Activated T-cell treated with anti-CD3 and anti-CD28 coated beads, Interleukin-2, amount 50 U/mL, for 1 hour (primary cell): ENCODE measurements around the gene DLL3.
A peak's percentile ranks its signal among the peaks of the same experiment; 100 is the strongest.
"Not testable (repeated sequence)": the region's sequence is repeated elsewhere in the genome, so short reads cannot be mapped to it uniquely, and the experiment has no call there.

Experiments used
- DNase-seq: peaks from one replicate; pipeline ENCODE4 v3.0.0-alpha.2; 2020

DLL3 gene, protein sequence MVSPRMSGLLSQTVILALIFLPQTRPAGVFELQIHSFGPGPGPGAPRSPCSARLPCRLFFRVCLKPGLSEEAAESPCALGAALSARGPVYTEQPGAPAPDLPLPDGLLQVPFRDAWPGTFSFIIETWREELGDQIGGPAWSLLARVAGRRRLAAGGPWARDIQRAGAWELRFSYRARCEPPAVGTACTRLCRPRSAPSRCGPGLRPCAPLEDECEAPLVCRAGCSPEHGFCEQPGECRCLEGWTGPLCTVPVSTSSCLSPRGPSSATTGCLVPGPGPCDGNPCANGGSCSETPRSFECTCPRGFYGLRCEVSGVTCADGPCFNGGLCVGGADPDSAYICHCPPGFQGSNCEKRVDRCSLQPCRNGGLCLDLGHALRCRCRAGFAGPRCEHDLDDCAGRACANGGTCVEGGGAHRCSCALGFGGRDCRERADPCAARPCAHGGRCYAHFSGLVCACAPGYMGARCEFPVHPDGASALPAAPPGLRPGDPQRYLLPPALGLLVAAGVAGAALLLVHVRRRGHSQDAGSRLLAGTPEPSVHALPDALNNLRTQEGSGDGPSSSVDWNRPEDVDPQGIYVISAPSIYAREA

DNA sequence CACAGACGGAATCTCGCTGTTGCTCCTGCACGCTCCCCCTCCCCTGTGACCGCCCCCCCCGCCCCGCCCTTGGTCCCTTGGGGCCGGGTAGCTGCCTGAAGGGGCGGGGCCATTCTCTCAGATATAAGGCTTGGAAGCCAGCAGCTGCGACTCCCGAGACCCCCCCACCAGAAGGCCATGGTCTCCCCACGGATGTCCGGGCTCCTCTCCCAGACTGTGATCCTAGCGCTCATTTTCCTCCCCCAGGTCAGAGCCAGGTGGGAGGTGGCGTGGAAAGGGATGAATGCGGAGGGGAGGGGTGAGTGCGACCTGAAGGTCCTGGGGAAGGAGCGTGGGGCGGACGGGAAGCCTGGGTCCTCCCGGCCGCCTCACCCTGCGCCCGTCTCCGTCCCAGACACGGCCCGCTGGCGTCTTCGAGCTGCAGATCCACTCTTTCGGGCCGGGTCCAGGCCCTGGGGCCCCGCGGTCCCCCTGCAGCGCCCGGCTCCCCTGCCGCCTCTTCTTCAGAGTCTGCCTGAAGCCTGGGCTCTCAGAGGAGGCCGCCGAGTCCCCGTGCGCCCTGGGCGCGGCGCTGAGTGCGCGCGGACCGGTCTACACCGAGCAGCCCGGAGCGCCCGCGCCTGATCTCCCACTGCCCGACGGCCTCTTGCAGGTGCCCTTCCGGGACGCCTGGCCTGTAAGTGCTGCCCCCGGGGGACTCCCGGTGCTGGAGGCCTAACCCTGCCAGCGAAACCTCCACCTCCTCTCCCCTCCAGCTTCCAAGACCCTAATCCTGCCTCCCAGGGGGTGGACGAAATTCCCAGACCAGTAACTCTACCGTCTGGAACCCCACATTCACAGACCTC is at the start of gene DLL3:
TSS of gene DLL3 (plus strand) at position 150 of the 845 bp plus-strand sequence. CDS start at position 178, 28 bp downstream.
- DNase-seq = peak; percentile 37

DNA sequence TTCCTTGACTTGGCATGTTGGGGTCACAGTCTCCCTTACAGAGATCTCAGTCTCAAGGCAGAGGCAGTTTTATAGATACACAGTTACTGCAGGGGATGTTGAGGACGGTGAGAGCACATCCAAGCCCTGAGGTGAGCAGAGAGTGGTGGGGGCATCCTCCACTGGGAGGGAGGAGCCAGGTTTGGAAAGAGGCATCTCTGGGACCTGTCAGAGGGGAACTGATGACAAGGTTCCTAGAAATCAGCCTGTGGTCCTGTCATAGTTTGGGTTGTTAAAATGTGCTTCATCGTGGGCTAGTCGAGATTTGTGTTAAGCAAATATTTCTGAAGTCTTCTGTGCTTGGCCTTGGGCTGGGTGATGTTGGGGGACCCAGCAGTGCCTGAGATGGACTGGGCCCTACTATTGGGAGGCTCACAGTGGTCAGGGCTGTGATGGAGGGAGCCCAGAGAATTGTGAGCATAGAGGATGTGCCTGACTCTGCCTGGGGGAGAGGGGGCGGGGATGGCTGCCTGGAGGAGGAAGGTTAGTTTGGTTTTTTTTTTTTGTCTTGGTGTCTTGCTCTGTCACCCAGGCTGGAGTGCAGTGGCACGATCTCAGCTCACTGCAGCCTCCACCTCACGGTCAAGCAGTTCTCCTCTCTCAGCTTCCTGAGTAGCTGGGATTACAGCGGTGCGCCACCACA is 49.5 kb upstream of the DLL3 start:
- no peak for DNase-seq

DNA sequence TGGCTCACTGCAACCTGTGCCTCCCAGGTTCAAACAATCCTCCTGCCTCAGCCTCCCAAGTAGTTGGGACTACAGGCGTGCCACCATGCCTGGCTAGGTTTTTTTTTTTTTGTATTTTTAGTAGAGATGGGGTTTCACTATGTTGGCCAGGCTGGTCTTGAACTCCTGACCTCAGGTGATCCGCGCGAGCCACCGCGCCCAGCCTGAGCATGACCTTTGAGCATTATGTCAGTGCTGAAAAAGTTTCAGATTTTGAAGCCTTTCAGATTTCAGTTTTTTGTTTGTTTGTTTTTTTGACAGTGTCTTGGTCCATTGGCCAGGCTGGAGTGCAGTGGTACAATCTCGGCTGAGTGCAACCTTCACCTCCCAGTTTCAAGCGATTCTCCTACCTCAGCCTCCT is 47.5 kb upstream of the DLL3 start:
- DNase-seq = not testable (repeated sequence)

DNA sequence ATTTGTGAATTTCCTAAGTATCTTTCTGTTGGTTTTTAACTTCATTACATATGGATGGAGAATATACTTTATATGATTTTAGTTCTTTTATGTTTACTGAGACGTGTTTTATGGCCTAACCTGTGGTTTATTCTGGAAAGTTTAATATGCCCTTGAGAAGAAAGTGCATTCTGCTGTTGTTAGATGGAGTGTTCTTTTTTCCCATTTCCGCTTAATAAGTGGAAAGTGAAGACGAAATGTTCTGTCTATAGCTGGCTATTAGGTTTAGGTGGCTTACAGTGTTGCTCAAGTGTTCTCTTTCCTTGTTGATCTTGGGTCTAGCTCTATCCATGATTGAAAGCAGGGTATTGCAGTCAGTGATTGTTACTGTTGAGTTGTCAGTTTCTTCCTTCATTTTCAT is 35.3 kb upstream of the DLL3 start:
- DNase-seq = no peak

DNA sequence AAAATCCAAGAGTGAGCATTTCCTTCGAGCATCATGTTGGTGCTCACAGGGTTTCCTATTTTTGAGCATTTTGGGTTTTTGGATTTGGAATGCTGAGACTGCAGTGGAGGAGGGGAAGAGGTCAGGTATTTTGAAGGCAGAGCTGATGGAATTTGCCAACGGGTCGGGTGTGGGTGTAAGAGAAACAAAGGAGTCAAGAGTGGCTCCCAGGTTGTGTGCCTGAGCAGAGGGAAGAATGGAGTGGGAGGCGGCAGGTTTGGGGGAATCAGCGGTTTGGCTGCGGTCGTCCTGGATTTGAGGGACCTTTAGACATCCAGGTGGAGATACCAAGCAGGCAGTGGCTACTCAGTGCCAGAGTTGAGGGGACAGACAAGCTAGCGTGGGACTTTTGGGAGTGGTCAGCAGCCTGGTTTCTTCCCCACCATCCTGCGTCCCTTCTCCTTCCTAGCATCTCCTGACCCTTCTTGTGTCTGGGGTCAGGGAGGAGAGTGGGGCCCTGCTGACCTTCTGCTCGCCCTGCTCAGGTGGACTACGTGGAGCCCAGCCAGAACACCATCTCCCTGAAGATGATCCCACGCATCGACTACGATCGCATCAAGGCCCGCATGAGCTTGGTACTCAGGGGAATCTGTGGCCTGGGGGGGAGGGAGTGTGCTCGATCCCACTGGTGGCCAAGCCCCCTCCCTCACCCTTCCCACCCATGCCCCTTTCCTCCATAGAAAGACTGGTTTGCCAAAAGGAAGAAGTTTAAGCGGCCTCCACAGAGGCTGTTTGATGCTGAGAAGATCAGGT is 32.6 kb upstream of the DLL3 start:
- no peak for DNase-seq

DNA sequence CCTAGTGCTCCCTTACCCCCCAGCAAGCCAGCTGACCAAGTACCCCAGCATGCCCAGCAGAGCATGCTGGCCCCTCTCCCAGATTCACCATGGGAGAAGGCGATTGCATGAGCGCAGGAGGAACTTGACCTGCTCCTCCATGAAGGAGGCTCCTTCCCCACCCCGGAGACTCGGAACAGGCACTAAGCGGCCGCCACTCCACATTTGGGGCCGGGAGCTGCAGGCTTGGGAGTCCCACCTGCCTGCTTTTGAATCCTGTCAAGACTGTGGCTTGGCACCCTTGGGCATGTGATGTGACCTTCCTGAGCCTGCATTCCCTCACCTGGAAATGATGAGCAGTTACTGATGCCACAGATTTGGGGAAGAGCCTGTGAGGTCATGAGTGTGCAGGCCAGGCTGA is 30.8 kb upstream of the DLL3 start:
- no peak for DNase-seq

DNA sequence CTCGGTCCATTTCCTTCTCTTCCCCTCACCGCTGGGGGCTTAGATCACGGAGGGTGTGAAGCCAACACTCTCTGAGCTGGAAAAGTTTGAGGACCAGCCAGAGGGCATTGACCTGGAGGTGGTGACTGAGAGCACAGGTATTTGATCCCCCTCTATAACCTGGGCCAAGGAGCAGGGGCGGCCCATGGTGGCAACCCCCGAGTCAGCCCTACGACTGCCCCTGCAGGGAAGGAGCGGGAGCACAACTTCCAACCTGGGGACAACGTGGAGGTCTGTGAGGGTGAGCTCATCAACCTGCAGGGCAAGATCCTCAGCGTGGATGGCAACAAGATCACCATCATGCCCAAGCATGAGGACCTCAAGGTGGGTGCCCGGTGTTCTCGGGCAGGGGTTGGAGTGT is 29.7 kb upstream of the DLL3 start:
- DNase-seq = no peak

DNA sequence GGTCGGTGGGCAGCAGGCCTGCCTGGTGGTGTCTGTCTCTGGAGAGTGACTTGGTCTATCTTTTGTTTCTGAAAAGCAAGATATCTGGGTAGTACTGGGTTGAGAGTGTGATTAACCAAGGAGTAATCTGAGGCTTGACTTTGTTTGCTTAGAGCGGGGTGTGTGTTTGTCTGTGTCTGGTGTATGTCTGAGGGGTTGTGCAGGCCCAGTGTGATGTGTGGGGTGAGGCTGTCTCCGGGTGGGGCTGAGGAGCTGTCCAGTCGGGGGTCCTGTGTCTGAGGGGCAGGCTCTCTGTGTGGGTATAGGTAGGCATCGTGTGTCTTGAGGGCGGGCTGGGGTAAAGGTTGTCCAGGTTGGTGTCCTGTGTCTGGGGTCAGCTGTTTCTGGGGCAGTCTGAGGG is 29.2 kb upstream of the DLL3 start:
- DNase-seq = no peak

DNA sequence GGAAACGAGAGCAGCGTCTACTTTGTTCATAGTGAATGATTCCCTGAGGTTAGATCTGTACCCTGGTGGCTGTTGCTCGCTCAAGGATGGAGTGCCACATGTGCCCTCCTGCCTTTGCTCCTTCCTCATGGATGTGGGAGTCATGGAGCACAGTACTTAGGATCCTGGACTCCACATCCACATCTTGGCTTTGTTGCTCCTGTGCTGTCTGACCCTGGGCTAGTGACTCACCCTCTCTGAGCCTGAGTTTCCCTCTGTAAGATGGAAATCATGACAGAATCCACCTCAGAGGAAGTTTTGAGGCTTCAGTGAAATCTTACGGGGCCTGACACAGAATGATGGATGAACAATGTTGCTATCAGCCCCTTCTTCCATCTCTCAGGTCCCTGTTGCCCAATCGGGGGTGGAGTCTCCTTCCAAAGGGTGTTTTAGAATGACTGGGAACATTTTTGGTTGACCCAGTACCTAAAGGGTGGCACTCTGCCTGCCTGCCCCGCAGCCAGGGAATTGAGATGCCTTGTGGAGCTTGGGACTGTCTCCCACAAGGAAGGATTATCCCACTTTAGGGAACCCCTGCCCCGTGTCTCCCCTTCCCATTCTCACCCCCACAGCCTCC is 27.9 kb upstream of the DLL3 start:
- no peak for DNase-seq

DNA sequence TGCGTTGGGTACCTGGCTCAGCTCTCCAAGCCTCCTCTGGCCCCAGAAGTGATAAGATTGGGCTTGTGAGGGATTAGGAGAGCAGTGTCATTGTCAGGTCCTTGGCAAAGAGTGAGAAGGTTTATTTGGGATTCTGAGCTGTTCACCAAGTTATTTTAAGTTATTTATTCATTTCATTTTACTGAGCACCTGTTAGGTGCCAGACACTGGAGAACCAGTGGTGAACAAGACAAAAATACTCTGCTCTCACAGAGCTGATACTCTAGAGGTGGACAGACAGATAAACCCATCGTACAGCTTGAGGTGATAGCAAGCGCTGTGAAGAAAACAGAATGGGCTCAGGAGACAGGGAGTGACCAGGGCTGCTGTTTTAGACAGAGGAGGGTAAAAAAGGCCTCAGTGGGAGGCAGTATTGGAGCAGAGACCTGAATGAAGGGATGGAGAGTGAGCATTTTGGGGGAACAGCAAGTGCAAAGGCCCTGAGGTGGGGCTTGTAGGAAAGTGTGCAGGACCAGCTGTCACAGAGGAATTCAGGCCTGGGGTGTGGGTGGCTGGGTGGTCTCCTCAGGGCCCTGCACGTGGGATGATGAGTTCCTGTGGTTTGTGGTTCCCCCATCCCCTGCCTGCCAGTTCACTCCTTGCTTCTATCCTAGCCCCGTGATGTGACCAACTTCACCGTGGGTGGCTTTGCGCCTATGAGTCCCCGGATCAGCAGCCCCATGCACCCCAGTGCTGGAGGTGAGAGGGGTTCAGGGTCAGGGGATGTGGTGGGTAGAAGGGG is 26.8 kb upstream of the DLL3 start:
- no peak for DNase-seq

DNA sequence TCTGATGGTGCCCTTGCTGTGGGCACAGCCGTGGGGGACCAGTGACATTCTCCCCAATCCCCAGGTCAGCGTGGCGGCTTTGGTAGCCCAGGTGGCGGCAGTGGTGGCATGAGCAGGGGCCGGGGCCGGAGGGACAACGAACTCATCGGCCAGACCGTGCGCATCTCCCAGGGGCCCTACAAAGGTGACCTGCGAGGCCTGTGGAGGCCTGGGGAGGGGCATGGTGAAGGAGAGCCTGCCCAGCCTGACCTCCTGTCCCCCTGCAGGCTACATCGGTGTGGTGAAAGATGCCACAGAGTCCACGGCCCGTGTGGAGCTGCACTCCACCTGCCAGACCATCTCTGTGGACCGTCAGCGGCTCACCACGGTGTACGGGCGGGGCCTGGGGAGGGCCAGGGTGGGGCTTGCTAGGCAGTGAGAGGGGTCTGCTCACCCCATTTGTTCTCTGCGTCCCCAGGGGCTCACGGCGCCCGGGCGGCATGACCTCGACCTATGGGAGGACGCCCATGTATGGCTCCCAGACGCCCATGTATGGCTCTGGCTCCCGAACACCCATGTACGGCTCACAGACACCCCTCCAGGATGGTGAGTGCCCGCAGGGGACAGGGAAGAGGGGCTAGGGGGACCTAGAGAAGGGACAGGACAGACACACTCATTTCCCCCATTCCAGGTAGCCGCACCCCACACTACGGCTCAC is 25.9 kb upstream of the DLL3 start:
- no peak for DNase-seq

DNA sequence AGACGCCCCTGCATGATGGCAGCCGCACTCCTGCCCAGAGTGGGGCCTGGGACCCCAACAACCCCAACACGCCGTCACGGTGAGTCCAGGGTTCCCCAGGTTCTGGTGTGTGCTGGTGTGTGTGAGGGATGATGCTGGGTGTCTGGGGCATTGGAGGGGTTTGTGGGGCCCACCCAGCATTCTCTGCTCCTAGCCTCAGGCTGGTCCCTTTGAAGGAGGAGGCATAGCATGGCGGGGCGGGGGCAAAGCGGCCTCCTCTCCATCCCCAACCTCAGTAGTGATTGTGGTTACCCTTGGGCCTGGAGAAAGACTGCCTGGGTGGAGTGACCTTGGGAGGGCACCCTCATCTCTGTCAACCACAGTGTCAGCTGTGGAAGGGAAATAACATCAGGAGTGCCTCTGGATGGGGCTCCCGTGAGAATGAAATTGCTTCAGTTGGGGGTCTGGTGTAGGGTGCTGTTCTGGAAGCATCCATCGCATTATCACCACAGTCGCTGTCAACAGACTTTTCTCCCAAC is 25.2 kb upstream of the DLL3 start:
- no peak for DNase-seq

DNA sequence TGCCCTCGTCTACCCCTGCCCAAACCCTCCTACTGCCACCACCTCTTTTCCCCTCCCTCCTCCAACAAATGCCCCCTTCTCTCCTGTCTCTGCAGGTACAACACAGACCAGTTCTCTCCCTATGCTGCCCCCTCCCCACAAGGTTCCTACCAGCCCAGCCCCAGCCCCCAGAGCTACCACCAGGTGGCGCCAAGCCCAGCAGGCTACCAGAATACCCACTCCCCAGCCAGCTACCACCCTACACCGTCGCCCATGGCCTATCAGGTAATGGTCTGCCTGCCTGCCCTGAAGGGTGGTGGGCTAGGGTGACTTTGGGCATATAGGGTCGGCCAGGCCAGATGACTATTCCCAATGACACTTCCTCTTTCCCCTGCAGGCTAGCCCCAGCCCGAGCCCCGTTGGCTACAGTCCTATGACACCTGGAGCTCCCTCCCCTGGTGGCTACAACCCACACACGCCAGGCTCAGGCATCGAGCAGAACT is 24.6 kb upstream of the DLL3 start:
- peak; percentile 81 for DNase-seq

DNA sequence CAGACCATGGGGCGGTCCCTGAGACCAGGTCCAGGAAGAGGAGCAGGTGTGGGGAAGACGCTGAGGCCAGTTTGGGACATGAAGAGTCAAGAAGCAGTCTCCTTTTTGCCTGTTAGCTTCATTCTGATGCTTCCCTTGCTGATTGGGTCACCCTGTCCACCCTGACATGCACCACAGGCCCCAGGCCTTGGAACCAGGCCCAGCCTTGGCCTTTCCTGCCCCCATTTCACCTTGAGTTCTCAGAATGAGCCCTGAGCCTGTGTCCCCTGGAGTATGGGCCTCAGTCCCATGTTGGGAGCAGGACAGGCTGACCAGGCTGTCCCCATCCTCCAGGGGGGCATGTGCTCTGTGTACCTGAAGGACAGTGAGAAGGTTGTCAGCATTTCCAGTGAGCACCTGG is 23.0 kb upstream of the DLL3 start:
- no peak for DNase-seq

DNA sequence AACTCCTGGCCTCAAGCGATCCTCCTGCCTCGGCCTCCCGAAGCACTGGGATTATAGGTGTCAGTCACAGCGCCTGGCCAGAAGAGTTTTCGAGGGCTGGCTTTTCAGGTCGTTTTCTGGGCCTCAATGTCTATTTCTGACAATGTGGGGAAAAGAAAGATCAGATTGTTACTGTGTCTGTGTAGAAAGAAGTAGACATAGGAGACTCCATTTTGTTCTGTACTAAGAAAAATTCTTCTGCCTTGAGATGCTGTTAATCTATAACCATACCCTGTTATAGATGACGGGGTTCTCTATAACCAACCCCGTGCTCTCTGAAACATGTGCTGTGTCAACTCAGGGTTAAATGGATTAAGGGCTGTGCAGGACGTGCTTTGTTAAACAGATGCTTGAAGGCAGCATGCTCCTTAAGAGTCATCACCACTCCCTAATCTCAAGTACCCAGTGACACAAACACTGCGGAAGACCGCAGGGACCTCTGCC is 19.4 kb upstream of the DLL3 start:
- DNase-seq = not testable (repeated sequence)

DNA sequence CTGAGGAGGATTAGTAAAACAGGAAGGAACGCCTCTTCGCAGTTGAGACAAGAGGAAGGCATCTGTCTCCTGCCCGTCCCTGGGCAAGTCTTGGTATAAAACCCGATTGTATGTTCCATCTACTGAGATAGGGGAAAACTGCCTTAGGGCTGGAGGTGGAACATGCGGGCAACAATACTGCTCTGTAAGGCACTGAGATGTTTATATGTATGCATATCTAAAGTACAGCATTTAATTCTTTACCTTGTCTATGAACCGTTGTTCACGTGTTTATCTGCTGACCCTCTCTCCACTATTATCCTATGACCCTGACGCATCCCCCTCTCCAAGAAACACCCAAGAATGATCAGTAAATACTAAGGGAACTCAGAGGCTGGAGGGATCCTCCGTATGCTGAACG is 18.8 kb upstream of the DLL3 start:
- DNase-seq = no peak

DNA sequence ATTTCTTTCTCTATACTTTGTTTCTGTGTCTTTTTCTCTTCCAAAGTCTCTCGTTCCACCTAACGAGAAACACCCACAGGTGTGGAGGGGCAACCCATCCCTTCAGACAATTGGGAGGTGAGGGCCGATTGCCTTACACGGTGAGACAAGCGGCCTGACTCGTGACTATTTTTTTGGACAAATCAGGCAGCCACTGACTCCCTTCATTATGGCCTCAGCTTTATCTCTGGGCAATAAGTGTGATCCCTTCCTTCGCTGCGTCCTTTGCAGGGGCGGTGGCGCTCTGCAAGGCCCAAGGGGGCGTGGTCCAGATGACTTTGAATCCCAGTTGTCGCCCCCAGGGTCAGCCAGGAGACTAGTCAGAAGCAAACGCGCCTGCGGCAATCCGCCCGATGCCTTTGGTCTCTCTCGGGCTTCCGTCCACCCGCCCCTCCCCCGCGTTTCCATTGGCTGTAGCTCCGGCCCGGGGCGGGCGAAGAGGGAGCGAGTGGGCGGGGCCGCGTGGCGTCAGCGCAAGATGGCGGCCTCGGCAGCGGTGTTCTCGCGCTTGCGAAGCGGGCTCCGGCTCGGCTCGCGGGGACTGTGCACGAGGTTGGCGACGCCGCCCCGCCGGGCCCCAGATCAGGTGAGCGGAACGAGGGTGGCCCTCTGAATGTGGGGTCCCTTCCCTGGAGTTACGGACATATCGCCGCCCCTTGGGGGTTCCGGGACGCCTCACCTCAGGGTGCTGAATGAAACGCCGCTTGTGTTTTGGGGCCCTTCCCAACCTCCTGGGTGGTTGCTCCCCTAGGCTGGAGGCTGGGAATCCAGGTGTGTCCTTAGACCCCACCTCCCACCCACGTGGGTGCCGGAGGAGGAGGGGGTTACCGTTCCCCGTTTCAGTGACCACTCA is 18.2 kb upstream of the DLL3 start, which contains the start of gene TIMM50:
TSS of gene TIMM50 (plus strand) at position 502 of the 892 bp plus-strand sequence. CDS start at position 518, 16 bp downstream.
- DNase-seq = peak; percentile 98

DNA sequence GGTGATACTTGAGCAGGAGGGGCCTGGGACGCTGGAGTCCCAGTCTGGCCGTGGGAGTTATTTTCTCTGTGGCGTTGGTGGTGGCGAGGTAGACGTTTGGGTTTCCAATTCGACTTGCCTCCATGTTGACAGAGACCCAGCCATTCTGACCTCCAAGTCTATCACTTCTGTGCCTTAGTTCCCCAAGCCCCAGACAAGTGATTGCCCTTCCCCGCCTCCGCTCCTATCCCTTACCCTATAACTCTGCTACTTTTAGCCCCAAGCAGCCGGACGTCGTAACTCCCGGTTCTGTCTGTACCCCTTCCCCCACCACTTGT is 17.6 kb upstream of the DLL3 start:
- no peak for DNase-seq

DNA sequence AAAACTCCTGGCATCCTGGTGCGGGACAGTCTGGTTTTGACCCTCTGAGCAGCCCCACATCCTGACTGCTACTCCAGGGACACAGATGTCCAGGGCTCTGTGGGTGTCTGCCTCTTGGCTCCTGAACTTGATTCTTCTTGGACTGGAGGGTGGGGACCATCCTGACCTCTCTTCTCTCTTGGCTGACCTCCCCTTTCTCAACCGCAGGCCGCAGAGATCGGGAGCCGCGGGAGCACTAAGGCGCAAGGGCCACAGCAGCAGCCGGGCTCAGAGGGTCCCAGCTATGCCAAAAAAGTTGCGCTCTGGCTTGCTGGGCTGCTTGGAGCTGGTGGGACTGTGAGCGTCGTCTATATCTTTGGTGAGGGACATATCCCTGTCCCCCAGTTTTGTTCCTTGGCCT is 17.1 kb upstream of the DLL3 start:
- DNase-seq = no peak
